Left ventricle myocardium inferior (tissue), 1 donor: Measurements from ENCODE around the gene TBCK. TPM values are rescaled to one million over a fixed set of nuclear protein-coding genes. Genes with fewer than 3 reads are reported as not detected.

Experiments used
- DNase-seq: peaks from one replicate; pipeline ENCODE4 v3.0.0-alpha.2; 2020
- H3K27ac ChIP-seq: fragments of 200-600 bp; replicated peaks from 2 replicates; pipeline ENCODE4 v1.8.0; 2021
- H3K27me3 ChIP-seq: fragments of 200-600 bp; 2 replicates; pipeline ENCODE4 v1.8.0; 2021; ENCODE audit warnings: low read depth
- H3K36me3 ChIP-seq: fragments of 200-600 bp; 2 replicates; pipeline ENCODE4 v1.8.0; 2021
- H3K4me1 ChIP-seq: fragments of 200-600 bp; 2 replicates; pipeline ENCODE4 v1.8.0; 2021
- H3K4me3 ChIP-seq: fragments of 200-600 bp; 2 replicates; pipeline ENCODE4 v1.8.0; 2021; ENCODE audit warnings: mild to moderate bottlenecking, moderate library complexity
- H3K9me3 ChIP-seq: fragments of 200-600 bp; replicated peaks from 2 replicates; pipeline ENCODE4 v1.8.0; 2021
- CTCF ChIP-seq: fragments of 200-600 bp; IDR thresholded peaks from 2 replicates; pipeline ENCODE4 v1.8.0; 2021; ENCODE audit warnings: antibody characterized with exemption, mild to moderate bottlenecking, borderline replicate concordance
- intact Hi-C: fragments of 100-400 bp; cut with micrococcal nuclease; formaldehyde crosslinking; loops from one replicate; pipeline ENCODE4 v1.11.0; 2022
- total RNA-seq: library from RNA; stranded (reverse); fragmentation: NEBNext Ultra II Directional; extraction: Animal tissue kit (Norgen Biotek cat#: 25700); gene quantifications from one replicate; pipeline ENCODE4 v1.2.1, GENCODE V29; 2021
- donor health status: DM: no; HTN: yes; CAD: no; lungs with severe emphysema.

Gene TBCK
- total RNA-seq, 1 donor from 2014 or later, result 20.3 TPM

- no peak for TF ChIP-seq CTCF
- Histone ChIP-seq H3K4me1 (no peaks in the 10 kb centered on the region), H3K4me3 (no peak overlapping the region), H3K27ac (no peak overlapping the region), H3K36me3 (peaks cover 39% of the 10 kb centered on the region), H3K9me3 (no peaks in the 10 kb centered on the region), H3K27me3 (no peaks in the 10 kb centered on the region)
- DNase-seq, result no peak
- intact Hi-C loops, result no loop called here
These were observed 62.5 kb downstream of the TBCK start for GRCh38 chr4:106253364-106254129.

DNA sequence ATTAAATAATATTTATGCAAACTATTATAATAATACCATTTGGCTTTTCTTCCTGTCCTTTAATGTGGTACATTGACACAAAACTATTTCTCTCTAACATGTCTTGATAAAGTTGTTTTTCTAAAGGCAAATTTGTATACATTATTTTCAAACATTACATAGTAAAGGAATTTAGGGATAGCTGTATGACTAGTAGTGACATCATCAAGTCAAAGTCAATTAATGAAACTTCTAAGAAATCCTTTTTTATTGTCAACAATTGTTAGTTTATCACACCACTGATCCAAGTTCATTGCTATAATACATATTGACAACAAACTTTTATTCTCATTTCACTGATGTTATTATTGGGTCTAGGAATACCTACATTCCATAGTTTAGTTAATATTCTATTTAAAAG lies 68.4 kb downstream of the TBCK start:
- H3K9me3 ChIP-seq, result no peaks in the 10 kb centered on the region
- peaks cover 57% of the 10 kb centered on the region for H3K36me3 ChIP-seq
- H3K27me3 ChIP-seq, result no peaks in the 10 kb centered on the region
- intact Hi-C loops, result no loop called here
- no peak for DNase-seq
- TF ChIP-seq CTCF, result no peak
- no peak overlapping the region for H3K27ac ChIP-seq
- no peaks in the 10 kb centered on the region for H3K4me1 ChIP-seq
- no peak overlapping the region for H3K4me3 ChIP-seq

DNA sequence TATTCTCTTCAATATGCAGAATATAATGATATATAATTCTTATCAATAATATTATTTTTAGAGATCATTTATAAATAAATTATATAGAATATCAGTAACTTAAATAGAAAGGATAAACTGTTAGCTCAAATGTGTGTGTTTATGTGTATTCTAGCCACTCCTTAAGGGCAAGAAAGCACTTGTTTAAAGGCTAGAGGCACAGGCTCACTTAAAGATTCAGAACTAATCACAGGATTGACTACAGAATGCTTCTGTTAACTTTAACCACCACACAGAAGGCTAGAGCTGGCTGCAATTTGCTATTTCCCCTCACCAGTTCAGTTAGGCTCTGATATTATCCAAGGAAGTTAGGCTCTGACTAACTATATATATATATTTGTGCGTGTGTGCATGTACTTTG lies 69.6 kb downstream of the TBCK start:
- Histone ChIP-seq H3K36me3 (peaks cover 60% of the 10 kb centered on the region), H3K27me3 (no peaks in the 10 kb centered on the region), H3K27ac (no peak overlapping the region), H3K4me1 (no peaks in the 10 kb centered on the region), H3K9me3 (no peaks in the 10 kb centered on the region), H3K4me3 (no peak overlapping the region)
- TF ChIP-seq CTCF, result no peak
- DNase-seq, result no peak
- intact Hi-C loops, result no loop called here

DNA sequence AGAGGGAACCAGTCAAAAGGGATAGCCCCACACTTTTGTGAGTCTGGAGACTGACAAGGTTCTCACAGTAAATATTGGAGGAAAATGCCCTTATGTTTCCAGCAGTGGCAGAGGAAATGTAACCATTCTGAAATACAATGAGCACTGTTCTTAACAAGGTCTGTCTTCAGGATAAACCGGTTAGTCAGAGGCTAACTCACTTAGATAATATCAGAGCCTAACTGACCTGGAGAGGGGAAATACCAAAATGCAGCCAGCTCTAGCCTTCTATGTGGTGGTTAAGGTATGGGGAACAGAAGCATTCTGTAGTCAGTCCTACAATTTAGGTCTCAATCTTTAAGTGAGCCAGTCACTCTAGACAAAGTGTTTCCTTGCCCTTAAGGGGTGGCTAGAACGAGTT lies 70.8 kb downstream of the TBCK start:
- no peak for TF ChIP-seq CTCF
- intact Hi-C loops, result no loop called here
- peaks cover 50% of the 10 kb centered on the region for H3K36me3 ChIP-seq

GRCh38 chr4:106240699-106241098 lies 75.3 kb downstream of the TBCK start:
- intact Hi-C loops, result no loop called here
- TF ChIP-seq CTCF, result no peak
- no peak for DNase-seq

More for the DNA sequence above, 70.8 kb downstream of the TBCK start:
- no peaks in the 10 kb centered on the region for H3K9me3 ChIP-seq
- no peak overlapping the region for H3K4me3 ChIP-seq
- no peaks in the 10 kb centered on the region for H3K27me3 ChIP-seq
- H3K27ac ChIP-seq, result no peak overlapping the region
- H3K4me1 ChIP-seq, result peaks cover 5% of the 10 kb centered on the region
- no peak for DNase-seq

More at GRCh38 chr4:106240699-106241098, 75.3 kb downstream of the TBCK start:
- no peak overlapping the region for H3K27ac ChIP-seq
- H3K4me1 ChIP-seq, result peaks cover 5% of the 10 kb centered on the region
- no peaks in the 10 kb centered on the region for H3K27me3 ChIP-seq
- no peaks in the 10 kb centered on the region for H3K9me3 ChIP-seq
- peaks cover 16% of the 10 kb centered on the region for H3K36me3 ChIP-seq
- no peak overlapping the region for H3K4me3 ChIP-seq
